BLaER1 treated with 17β-estradiol and CSF1 and Interleukin-3, amounts not matched to agents 10 nM and 100 nM (cell line): Measurements from ENCODE around the gene ORAI1.
A peak's percentile ranks its signal among the peaks of the same experiment; 100 is the strongest.

Experiments used
- H3K27ac ChIP-seq, 11 experiments: shearing (Covaris generic); formaldehyde crosslinking; 2 replicates each; pipeline ENCODE4 v1.8.1; 2022
- H3K27me3 ChIP-seq, 11 experiments: shearing (Covaris generic); formaldehyde crosslinking; 2 replicates each; pipeline ENCODE4 v1.8.1; 2022
- H3K36me3 ChIP-seq, 11 experiments: shearing (Covaris generic); formaldehyde crosslinking; 2 replicates each; pipeline ENCODE4 v1.8.1; 2022
- H3K4me1 ChIP-seq, 10 experiments: shearing (Covaris generic); formaldehyde crosslinking; 2 replicates each; pipeline ENCODE4 v1.8.1; 2022
- H3K4me2 ChIP-seq, 11 experiments: shearing (Covaris generic); formaldehyde crosslinking; 2 replicates each; pipeline ENCODE4 v1.8.1; 2022
- H3K4me3 ChIP-seq, 10 experiments: shearing (Covaris generic); formaldehyde crosslinking; 2 replicates each; pipeline ENCODE4 v1.8.1; 2022
- H3K9ac ChIP-seq, 11 experiments: shearing (Covaris generic); formaldehyde crosslinking; 2 replicates each; pipeline ENCODE4 v1.8.1; 2022
- H3K9me3 ChIP-seq, 11 experiments: shearing (Covaris generic); formaldehyde crosslinking; replicated peaks in 1 of 11; 2 replicates each; pipeline ENCODE4 v1.8.1; 2022
- H4K20me1 ChIP-seq, 11 experiments: shearing (Covaris generic); formaldehyde crosslinking; 2 replicates each; pipeline ENCODE4 v1.8.1; 2022
- Cebpa-rat ChIP-seq, 11 experiments: shearing (Covaris generic); IDR thresholded peaks; 2 replicates each; pipeline ENCODE4 v1.8.1; 2022

ORAI1 gene

DNA sequence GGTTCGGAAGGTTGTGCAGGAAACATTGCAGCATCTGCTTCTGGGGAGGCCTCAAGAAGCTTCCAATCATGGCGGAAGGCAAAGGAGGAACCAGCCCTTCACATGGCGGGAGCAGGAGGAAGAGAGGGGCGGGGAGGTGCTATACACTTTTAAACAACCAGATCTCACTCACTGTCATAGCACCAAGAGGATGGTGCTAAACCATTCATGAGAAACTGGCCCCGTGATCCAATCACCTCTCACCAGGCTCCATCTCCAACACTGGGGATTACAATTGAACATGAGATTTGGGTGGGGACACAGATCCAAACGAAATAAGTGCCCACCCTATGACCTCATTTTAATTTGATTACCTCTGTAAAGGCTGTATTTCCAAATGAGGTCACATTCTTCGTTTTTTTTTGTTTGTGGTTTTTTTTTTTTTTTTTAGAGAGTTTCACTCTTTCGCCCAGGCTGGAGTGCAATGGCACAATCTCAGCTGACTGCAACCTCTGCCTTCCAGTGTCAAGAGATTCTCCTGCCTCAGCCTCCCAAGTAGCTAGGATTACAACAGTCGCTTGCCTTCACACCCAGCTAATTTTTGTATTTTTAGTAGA lies 11.4 kb upstream of the ORAI1 start:
- Histone ChIP-seq H4K20me1 (no peaks in the 10 kb centered on the region), H3K4me3 (no peak overlapping the region), H3K36me3 (no peaks in the 10 kb centered on the region), H3K9me3 (peaks cover 0 to 6% (median 0%) of the 10 kb centered on the region in 11 experiments; a peak in 4 of 22 replicates), H3K27ac (no peak overlapping the region), H3K4me1 (peaks cover 2 to 34% (median 20%) of the 10 kb centered on the region in 10 experiments), H3K4me2 (peak overlapping the region in 2 of 11 experiments; percentile 12 to 13; a peak in 4 of 22 replicates), H3K9ac (no peak overlapping the region), H3K27me3 (no peaks in the 10 kb centered on the region)
- TF ChIP-seq Cebpa-rat (IDR thresholded peaks at IDR 0.05), result no peak; a peak in 1 of 22 replicates

DNA sequence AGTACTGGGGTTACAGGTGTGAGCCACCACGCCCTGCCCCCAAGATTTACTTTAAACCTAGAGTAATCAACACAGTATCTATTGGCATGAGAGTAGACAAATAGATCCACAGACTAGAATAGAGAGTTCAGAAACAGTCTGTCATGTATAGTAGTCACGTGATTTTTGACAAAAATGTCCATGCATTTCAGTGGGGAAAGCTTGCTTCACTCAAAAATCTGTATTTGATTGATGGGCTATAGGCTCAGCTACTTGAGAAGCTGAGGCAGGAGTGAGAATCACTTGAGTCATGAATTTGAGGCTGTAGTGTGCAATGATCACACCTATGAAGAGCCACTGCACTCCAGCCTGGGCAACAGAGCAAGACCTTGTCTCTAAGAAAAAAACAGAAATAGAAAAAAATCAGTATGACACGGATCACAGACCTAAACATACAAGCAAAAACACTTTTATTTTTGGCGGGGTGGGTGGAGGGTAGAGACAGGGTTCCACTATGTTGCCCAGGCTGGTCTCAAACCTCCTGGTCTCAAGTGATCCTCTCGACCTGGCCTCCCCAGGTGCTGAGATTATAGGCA lies 7.6 kb upstream of the ORAI1 start:
- TF ChIP-seq Cebpa-rat (IDR thresholded peaks at IDR 0.05), result no peak
- Histone ChIP-seq H3K9me3 (peaks cover 0 to 6% (median 0%) of the 10 kb centered on the region in 11 experiments; a peak in 4 of 22 replicates), H3K4me2 (peak overlapping the region in 5 of 11 experiments; percentile 2 to 46 (median 30); a peak in 8 of 22 replicates), H3K36me3 (no peaks in the 10 kb centered on the region), H3K27me3 (no peaks in the 10 kb centered on the region), H3K4me3 (no peak overlapping the region), H3K9ac (no peak overlapping the region), H4K20me1 (no peaks in the 10 kb centered on the region), H3K4me1 (peaks cover 6 to 39% (median 25%) of the 10 kb centered on the region in 10 experiments), H3K27ac (no peak overlapping the region)

GRCh38 chr12:121620333-121620891 lies 5.9 kb upstream of the ORAI1 start:
- H3K9ac ChIP-seq, result peak overlapping the region in 1 of 11 experiments; percentile 15; a peak in 1 of 22 replicates

GRCh38 chr12:121626853-121627640 lies 717 bp downstream of the ORAI1 start:
- Histone ChIP-seq H3K9me3 (no peaks in the 10 kb centered on the region), H3K4me3 (peak overlapping the region; percentile 71 to 89 (median 80)), H3K9ac (peak overlapping the region; percentile 84 to 97 (median 93)), H3K4me1 (peaks cover 52 to 59% (median 56%) of the 10 kb centered on the region in 10 experiments), H3K27me3 (no peaks in the 10 kb centered on the region), H4K20me1 (peaks cover 0 to 34% (median 13%) of the 10 kb centered on the region in 11 experiments; a peak in 17 of 22 replicates), H3K27ac (peak overlapping the region; percentile 55 to 96 (median 94); a peak in 21 of 22 replicates), H3K36me3 (peaks cover 0 to 21% (median 14%) of the 10 kb centered on the region in 11 experiments; a peak in 15 of 22 replicates), H3K4me2 (peak overlapping the region; percentile 86 to 99 (median 95))
- no peak for TF ChIP-seq Cebpa-rat (IDR thresholded peaks at IDR 0.05)

More at GRCh38 chr12:121620333-121620891, 5.9 kb upstream of the ORAI1 start:
- H3K4me2 ChIP-seq, result peak overlapping the region in 5 of 11 experiments; percentile 40 to 75 (median 59); a peak in 11 of 22 replicates
- no peak overlapping the region for H3K27ac ChIP-seq
- no peaks in the 10 kb centered on the region for H4K20me1 ChIP-seq
- no peak overlapping the region for H3K4me3 ChIP-seq
- H3K4me1 ChIP-seq, result peaks cover 12 to 42% (median 28%) of the 10 kb centered on the region in 10 experiments
- no peak for TF ChIP-seq Cebpa-rat (IDR thresholded peaks at IDR 0.05)
- H3K9me3 ChIP-seq, result no peaks in the 10 kb centered on the region
- H3K27me3 ChIP-seq, result no peaks in the 10 kb centered on the region
- H3K36me3 ChIP-seq, result no peaks in the 10 kb centered on the region

- Histone ChIP-seq H3K4me1 (peaks cover 62 to 68% (median 66%) of the 10 kb centered on the region in 10 experiments), H3K4me3 (peak overlapping the region; percentile 71 to 89 (median 80)), H3K27me3 (no peaks in the 10 kb centered on the region), H3K27ac (peak overlapping the region; percentile 0 to 96 (median 94); a peak in 21 of 22 replicates), H3K9ac (peak overlapping the region; percentile 84 to 97 (median 93)), H4K20me1 (peaks cover 8 to 44% (median 22%) of the 10 kb centered on the region in 11 experiments; a peak in 19 of 22 replicates), H3K4me2 (peak overlapping the region; percentile 86 to 99 (median 95)), H3K9me3 (no peaks in the 10 kb centered on the region), H3K36me3 (peaks cover 5 to 31% (median 23%) of the 10 kb centered on the region in 11 experiments; a peak in 16 of 22 replicates)
- no peak for TF ChIP-seq Cebpa-rat (IDR thresholded peaks at IDR 0.05)
Measured at GRCh38 chr12:121628037-121628436, 1.7 kb downstream of the ORAI1 start.

- H3K4me2 ChIP-seq, result peak overlapping the region; percentile 86 to 99 (median 95)
- peaks cover 5 to 35% (median 27%) of the 10 kb centered on the region in 11 experiments; a peak in 16 of 22 replicates for H3K36me3 ChIP-seq
- peaks cover 8 to 48% (median 25%) of the 10 kb centered on the region in 11 experiments; a peak in 19 of 22 replicates for H4K20me1 ChIP-seq
- H3K4me1 ChIP-seq, result peaks cover 66 to 72% (median 70%) of the 10 kb centered on the region in 10 experiments
- H3K9me3 ChIP-seq, result no peaks in the 10 kb centered on the region
- H3K9ac ChIP-seq, result peak overlapping the region; percentile 84 to 97 (median 93)
- H3K27me3 ChIP-seq, result no peaks in the 10 kb centered on the region
- peak overlapping the region; percentile 0 to 96 (median 94); a peak in 20 of 22 replicates for H3K27ac ChIP-seq
- H3K4me3 ChIP-seq, result peak overlapping the region; percentile 71 to 89 (median 80)
- TF ChIP-seq Cebpa-rat (IDR thresholded peaks at IDR 0.05), result 0 out of 22 replicates have a peak, but pooled peaks of 1 of the 11 experiments have one; percentile 12
Measured at GRCh38 chr12:121628536-121628935, 2.2 kb downstream of the ORAI1 start.

GRCh38 chr12:121630791-121631355 lies 4.5 kb downstream of the ORAI1 start:
- H3K36me3 ChIP-seq, result peaks cover 5 to 49% (median 30%) of the 10 kb centered on the region in 11 experiments; a peak in 17 of 22 replicates
- no peak for TF ChIP-seq Cebpa-rat (IDR thresholded peaks at IDR 0.05)
- H3K27ac ChIP-seq, result peak overlapping the region in 8 of 11 experiments; percentile 93 to 96 (median 94); a peak in 14 of 22 replicates
- no peaks in the 10 kb centered on the region for H3K27me3 ChIP-seq
- peak overlapping the region in 4 of 11 experiments; percentile 17 to 97 (median 91); a peak in 4 of 22 replicates for H3K9ac ChIP-seq
- H3K4me3 ChIP-seq, result peak overlapping the region in 2 of 10 experiments; percentile 81 to 88; a peak in 1 of 20 replicates
- H3K4me2 ChIP-seq, result peak overlapping the region; percentile 86 to 99 (median 95)
- H3K9me3 ChIP-seq, result no peaks in the 10 kb centered on the region
- H3K4me1 ChIP-seq, result peaks cover 59 to 74% (median 74%) of the 10 kb centered on the region in 10 experiments
- H4K20me1 ChIP-seq, result peaks cover 8 to 61% (median 37%) of the 10 kb centered on the region in 11 experiments; a peak in 19 of 22 replicates
